GM10266 (cell line): Measurements from ENCODE around the gene NPNT.
A peak's percentile ranks its signal among the peaks of the same experiment; 100 is the strongest.
"Not testable (repeated sequence)": the region's sequence is repeated elsewhere in the genome, so short reads cannot be mapped to it uniquely, and the experiment has no call there.

Experiments used
- DNase-seq: peaks from one replicate; pipeline ENCODE4 v3.0.0; 2012; ENCODE audit errors: extremely low spot score
- CTCF ChIP-seq: IDR thresholded peaks from 2 replicates; pipeline ENCODE4 v1.5.1; 2012; ENCODE audit warnings: mild to moderate bottlenecking, low read depth; ENCODE audit not compliant: control insufficient read depth, insufficient read depth; ENCODE audit errors: missing control alignments

The NPNT gene

GRCh38 chr4:105894660-105895582 lies at the start of gene NPNT:
Gene NPNT, plus strand, starts transcription at chr4:105895471. Its CDS starts 182 bp downstream, at chr4:105895653.
- peak; percentile 79 for DNase-seq
- TF ChIP-seq CTCF, result no peak

DNA sequence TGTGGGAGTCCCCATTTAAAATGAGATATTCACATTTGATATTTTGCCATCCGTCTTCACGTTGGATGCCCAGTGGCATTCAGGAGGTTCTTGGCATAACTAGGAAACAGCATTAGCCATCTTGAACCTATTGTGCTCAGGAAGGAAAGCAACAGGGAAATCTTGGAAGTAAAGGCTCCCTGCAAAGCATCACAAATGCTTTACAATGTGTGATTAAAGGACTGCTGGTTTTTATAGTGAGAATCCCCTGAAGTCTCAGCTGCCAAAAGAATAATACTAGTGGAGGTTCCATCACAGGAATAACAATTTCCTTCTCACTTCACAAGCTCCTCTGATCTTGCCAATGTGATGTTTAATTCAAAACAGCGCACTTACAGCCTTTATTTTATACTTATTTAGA lies 49.7 kb upstream of the NPNT start:
- no peak for DNase-seq
- TF ChIP-seq CTCF, result no peak

DNA sequence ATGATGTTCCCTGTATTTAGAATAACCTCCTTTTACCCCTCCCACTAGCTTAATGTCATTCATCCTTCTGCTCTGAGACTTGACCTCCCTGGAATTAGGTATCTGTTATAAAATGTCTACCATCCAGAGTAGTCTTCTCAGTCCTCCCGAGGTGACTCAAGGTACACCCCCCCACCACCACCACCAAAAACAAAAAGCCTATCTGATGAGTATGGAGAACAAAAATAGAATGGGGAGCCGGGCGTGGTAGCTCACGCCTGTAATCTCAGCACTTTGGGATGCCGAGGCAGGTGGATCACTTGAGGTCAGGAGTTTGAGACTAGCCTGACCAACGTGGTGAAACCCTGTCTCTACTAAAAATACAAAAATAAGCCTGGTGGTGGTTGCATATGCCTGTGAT lies 46.9 kb upstream of the NPNT start:
- not testable (repeated sequence) for DNase-seq

- TF ChIP-seq CTCF, result no peak
- no peak for DNase-seq
Observed at GRCh38 chr4:105851196-105851595, 44.1 kb upstream of the NPNT start.

GRCh38 chr4:105852230-105852629 lies 43.0 kb upstream of the NPNT start:
- DNase-seq, result not testable (repeated sequence)

DNA sequence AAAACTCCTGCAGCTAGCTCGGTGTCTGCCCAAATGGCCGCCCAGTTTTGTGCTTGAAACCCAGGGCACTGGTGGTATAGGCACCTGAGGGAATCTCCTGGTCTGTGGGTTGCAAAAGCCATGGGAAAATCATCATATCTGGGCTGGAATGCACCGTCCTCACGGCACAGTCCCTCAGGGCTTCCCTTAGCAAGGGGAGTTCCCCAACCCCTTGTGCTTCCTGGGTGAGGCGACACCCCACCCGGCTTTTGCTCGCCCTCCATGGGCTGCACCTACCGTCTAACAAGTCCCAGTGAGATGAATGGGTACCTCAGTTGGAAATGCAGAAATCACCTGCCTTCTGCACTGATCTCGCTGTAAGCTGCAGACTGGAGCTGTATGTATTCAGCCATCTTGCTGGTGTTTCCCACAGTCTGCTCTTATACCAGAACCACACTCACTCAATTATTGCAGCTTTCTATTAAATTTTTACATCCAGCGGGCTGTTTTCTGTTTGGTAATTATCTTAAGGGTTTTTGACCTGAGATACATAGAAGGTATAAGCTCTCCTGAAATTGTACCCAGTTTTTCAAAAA lies 36.7 kb upstream of the NPNT start:
- no peak for DNase-seq
- no peak for TF ChIP-seq CTCF

DNA sequence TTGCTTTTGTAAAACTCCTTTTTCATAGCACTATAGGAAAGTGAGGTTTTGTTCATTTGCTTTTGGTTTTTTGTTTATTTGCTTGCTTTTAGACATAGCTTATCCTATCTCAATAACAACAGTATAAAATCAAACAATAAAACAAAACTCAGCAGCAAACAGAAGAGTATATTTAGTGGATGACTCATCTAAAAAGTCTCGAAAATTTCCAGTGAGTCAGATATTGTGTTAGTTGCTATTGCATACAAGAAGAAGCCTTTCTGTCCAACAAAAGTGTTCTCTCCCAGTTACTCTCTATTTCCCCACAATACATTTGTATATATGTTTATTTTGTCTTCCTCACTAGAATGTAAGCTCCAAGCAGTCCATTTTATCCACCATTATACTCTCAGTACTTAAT lies 36.0 kb upstream of the NPNT start:
- TF ChIP-seq CTCF, result no peak
- peak; percentile 9 for DNase-seq

- no peak for DNase-seq
- no peak for TF ChIP-seq CTCF
Observed at GRCh38 chr4:105870963-105871362, 24.3 kb upstream of the NPNT start.
